Measurements from ENCODE around the gene PDIK1L. TPM values are rescaled to one million over a fixed set of nuclear protein-coding genes. Genes with fewer than 3 reads are reported as not detected.

Gene PDIK1L
- total and polyA plus RNA-seq, 2 donors (not counting 3 experiments of a cell fraction or from before 2014, with no cell fraction given), result 1.6 to 5.6 TPM

DNA sequence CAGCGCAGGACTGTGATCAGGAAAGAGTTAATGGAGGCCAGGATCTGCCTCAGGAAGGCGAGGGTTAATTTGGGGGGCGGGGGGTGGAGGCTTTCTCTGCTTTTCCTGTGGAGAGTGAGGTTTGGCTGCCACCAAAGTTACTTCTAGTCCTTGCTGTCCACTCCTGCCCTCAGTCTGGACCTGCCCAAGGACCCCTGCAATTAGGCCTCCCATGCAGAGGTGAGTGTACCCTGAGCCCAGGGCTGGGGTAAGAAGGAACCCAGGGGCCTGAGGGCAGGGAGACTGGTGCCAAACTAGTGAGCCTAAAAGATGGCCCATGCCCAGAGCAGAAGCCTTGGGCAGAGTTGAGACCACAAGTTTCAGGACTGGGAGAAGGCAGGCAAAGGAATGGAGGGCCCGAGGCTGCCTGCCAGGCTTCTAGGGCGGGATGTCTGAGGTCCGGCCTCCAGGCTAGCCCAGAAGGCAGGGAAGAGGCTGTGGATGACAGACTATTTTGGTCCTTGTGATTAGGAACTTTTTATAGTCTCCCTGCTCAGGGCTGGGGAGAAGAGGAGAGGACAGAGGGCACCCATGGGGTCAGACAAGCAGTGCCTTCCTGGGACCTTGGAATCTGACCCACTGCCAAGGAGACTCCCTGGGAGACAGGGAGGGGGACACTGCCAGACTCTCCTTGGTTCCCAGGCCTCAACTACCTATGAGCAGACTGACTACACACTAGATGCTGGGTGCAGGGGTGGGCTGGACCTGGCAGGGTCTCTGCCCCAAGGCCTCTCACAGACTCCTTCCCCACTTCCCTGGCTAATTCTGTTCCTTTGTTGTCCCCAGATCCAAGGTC is 47.5 kb downstream of the PDIK1L start, which contains the start of gene FAM110D:
TSS of gene FAM110D (plus strand) at position 172 of the 835 bp plus-strand sequence. CDS start 2,213 bp downstream, outside the sequence.
- FAIRE-seq, result peak; percentile 82
- BruUV-seq (replicated peaks), result TSS peak; percentile 21
- Histone ChIP-seq H3K4me1 (ENCODE audit: control insufficient read depth, extremely low read depth, insufficient read depth, low read length) (peaks cover 54% of the 10 kb centered on the region), H3K4me2 (ENCODE audit: insufficient read depth, low read length) (peak within 1 kb of the TSS; percentile 16), H3K9me3 (replicated peaks; ENCODE audit: control insufficient read depth, insufficient read depth, low read length) (no peaks in the 10 kb centered on the region), H3K27ac (ENCODE audit: insufficient read depth, low read depth, low read length) (no peak within 1 kb of the TSS), H3K27me3 (ENCODE audit: control insufficient read depth in 2 of 2, insufficient read depth in 2 of 2, low read length in 2 of 2) (no peaks in the 10 kb centered on the region), H2AFZ (ENCODE audit: low read depth, low read length) (peak within 1 kb of the TSS; percentile 26), H3K9ac (replicated peaks; ENCODE audit: extremely low read depth, insufficient read depth, low read length) (peak within 1 kb of the TSS; percentile 33), H3K36me3 (ENCODE audit: control insufficient read depth in 2 of 2, extremely low read depth in 1 of 2, insufficient read depth in 2 of 2, low read length in 2 of 2) (peaks cover 0 to 4% of the 10 kb centered on the region in 2 experiments), H3K79me2 (ENCODE audit: control insufficient read depth, insufficient read depth, low read length) (no peaks in the 10 kb centered on the region), H3K9me1 (replicated peaks; ENCODE audit: control insufficient read depth, extremely low read depth, insufficient read depth, low read length) (no peaks in the 10 kb centered on the region), H4K20me1 (replicated peaks; ENCODE audit: control insufficient read depth, extremely low read depth, insufficient read depth, low read length) (no peaks in the 10 kb centered on the region), H3K4me3 (replicated peaks in 1 of 3; ENCODE audit: insufficient read depth in 1 of 3, low read depth in 1 of 3, low read length in 3 of 3) (peak within 1 kb of the TSS in 2 of 3 experiments; percentile 31 to 45)
- CTCF ChIA-PET, result interaction anchor here (0.7 to 5.6 kb wide), 6 partner anchors 8 to 327 kb away, joined by 3 to 36 read pairs (median 4); partner anchors contain the start of genes C1orf232 and ZNF593
- POLR2A ChIA-PET, result no interaction called here
- peak; percentile 49 for DNase-seq (ENCODE audit: low read depth, low spot score)
- dilution Hi-C loops (cut with MboI; ENCODE audit: extremely low pct_ligation_motif_present, low sequenced_read_pairs), result no loop called here
- intact Hi-C loops (cut with micrococcal nuclease), result loop anchor here (10.0 kb wide), 1 partner anchor 254 kb away; the partner anchor contains the start of gene STMN1
- no peak for TF ChIP-seq FOS (IDR thresholded peaks at IDR 0.05; ENCODE audit: borderline replicate concordance, insufficient read depth, low read length)
- TF ChIP-seq, protein P1, sequence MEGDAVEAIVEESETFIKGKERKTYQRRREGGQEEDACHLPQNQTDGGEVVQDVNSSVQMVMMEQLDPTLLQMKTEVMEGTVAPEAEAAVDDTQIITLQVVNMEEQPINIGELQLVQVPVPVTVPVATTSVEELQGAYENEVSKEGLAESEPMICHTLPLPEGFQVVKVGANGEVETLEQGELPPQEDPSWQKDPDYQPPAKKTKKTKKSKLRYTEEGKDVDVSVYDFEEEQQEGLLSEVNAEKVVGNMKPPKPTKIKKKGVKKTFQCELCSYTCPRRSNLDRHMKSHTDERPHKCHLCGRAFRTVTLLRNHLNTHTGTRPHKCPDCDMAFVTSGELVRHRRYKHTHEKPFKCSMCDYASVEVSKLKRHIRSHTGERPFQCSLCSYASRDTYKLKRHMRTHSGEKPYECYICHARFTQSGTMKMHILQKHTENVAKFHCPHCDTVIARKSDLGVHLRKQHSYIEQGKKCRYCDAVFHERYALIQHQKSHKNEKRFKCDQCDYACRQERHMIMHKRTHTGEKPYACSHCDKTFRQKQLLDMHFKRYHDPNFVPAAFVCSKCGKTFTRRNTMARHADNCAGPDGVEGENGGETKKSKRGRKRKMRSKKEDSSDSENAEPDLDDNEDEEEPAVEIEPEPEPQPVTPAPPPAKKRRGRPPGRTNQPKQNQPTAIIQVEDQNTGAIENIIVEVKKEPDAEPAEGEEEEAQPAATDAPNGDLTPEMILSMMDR (IDR thresholded peaks at IDR 0.05; ENCODE audit: extremely low read depth in 1 of 2, insufficient read depth in 1 of 2, low read depth in 1 of 2, low read length in 2 of 2), result no peak
- no peak for TF ChIP-seq EZH2 (IDR thresholded peaks at IDR 0.05; ENCODE audit: borderline replicate concordance, low read depth, low read length, severe bottlenecking)
- no peak for TF ChIP-seq MYC (IDR thresholded peaks at IDR 0.05; ENCODE audit: low read depth, low read length)
- TF ChIP-seq POLR2AphosphoS5 (IDR thresholded peaks at IDR 0.05; ENCODE audit: insufficient read depth, low read depth, low read length), result no peak
- TF ChIP-seq JUN (IDR thresholded peaks at IDR 0.05; ENCODE audit: borderline replicate concordance, insufficient read depth, insufficient read length, low read depth), result no peak
- peak; percentile 54 for TF ChIP-seq POLR2A (IDR thresholded peaks at IDR 0.05; ENCODE audit: low read depth, low read length)
